GM18498 (cell line): Measurements from ENCODE around the gene ZNF275.
"Not testable (repeated sequence)": the region's sequence is repeated elsewhere in the genome, so short reads cannot be mapped to it uniquely, and the experiment has no call there.

Experiments used
- ATAC-seq: cut with Tn5 transposase; IDR thresholded peaks from one replicate; pipeline ENCODE4 v1.9.1; 2021; ENCODE audit warnings: mild to moderate bottlenecking, moderate library complexity; ENCODE audit not compliant: unreplicated experiment

The ZNF275 gene

GRCh38 chrX:153353416-153353815 lies 19.5 kb downstream of the ZNF275 start:
- no peak for ATAC-seq

GRCh38 chrX:153357877-153358276 lies 23.9 kb downstream of the ZNF275 start:
- ATAC-seq: no peak

- no peak for ATAC-seq
These were observed 27.9 kb downstream of the ZNF275 start for GRCh38 chrX:153361781-153362397.

- peak; percentile 43 for ATAC-seq
These were observed 31.7 kb downstream of the ZNF275 start for GRCh38 chrX:153365670-153366069.

GRCh38 chrX:153366119-153366518 lies 32.2 kb downstream of the ZNF275 start:
- no peak for ATAC-seq

GRCh38 chrX:153366878-153367538 lies 33.1 kb downstream of the ZNF275 start:
- ATAC-seq: no peak

GRCh38 chrX:153370293-153371055 lies 36.5 kb downstream of the ZNF275 start:
- ATAC-seq: no peak

GRCh38 chrX:153371256-153371655 lies 37.3 kb downstream of the ZNF275 start:
- ATAC-seq: no peak

- ATAC-seq: no peak
These were observed 39.0 kb downstream of the ZNF275 start for GRCh38 chrX:153372949-153373348.

- ATAC-seq: no peak
These were observed 40.5 kb downstream of the ZNF275 start for GRCh38 chrX:153374426-153374825.

- ATAC-seq: no peak
These were observed 41.6 kb downstream of the ZNF275 start for GRCh38 chrX:153375571-153375970.

GRCh38 chrX:153377727-153378126 lies 43.8 kb downstream of the ZNF275 start:
- ATAC-seq: no peak

- ATAC-seq: no peak
These were observed 44.7 kb downstream of the ZNF275 start for GRCh38 chrX:153378607-153379006.

- ATAC-seq: no peak
These were observed 45.6 kb downstream of the ZNF275 start for GRCh38 chrX:153379508-153379907.

GRCh38 chrX:153379971-153380581 lies 46.1 kb downstream of the ZNF275 start:
- no peak for ATAC-seq

GRCh38 chrX:153380691-153381090 lies 46.7 kb downstream of the ZNF275 start:
- ATAC-seq: no peak

- ATAC-seq: no peak
These were observed 48.0 kb downstream of the ZNF275 start for GRCh38 chrX:153381684-153382532.

- ATAC-seq: no peak
These were observed 48.9 kb downstream of the ZNF275 start for GRCh38 chrX:153382563-153383482.

- no peak for ATAC-seq
These were observed 50.4 kb downstream of the ZNF275 start for GRCh38 chrX:153384390-153384789.

- not testable (repeated sequence) for ATAC-seq
These were observed 51.0 kb downstream of the ZNF275 start for GRCh38 chrX:153384973-153385372.
